ENCODE results near the gene PRC1. TPM values are rescaled to one million over a fixed set of nuclear protein-coding genes. Genes with fewer than 3 reads are reported as not detected.

The PRC1 gene
- total and polyA plus RNA-seq, 2 donors from 2014 or later: 3.4 to 6.6 TPM

DNA sequence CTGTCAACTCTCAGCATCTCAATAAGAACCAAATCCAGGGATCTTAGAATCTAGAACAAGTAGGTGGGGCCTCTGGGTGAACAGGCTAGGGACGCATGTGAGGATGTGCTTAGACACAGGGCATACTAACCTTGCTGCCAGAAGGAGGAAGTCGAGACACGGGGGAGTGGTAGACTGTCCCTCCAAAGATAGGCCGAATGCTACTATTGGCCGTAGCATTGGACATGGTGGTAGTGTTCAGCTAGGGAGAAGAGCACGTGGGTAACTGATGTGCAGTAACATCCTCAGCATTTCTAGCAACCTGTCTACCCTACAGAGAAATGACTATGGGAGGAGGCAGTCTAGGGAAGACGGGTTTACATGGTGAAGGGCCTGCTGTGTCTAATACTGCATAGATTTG lies 24.1 kb downstream of the PRC1 start:
- Histone ChIP-seq H3K4me1 (ENCODE audit: control insufficient read depth in 2 of 3, insufficient read depth in 2 of 3, low read depth in 1 of 3, low read length in 3 of 3) (no peaks in the 10 kb centered on the region), H3K4me3 (ENCODE audit: low read length in 3 of 3) (no peak overlapping the region), H3K9ac (ENCODE audit: low read length in 3 of 3) (no peak overlapping the region), H3K9me3 (ENCODE audit: control insufficient read depth in 2 of 3, insufficient read depth in 1 of 3, low read length in 3 of 3) (no peaks in the 10 kb centered on the region), H3K36me3 (ENCODE audit: control insufficient read depth in 2 of 3, insufficient read depth in 3 of 3, low read length in 3 of 3) (peaks cover 4 to 6% (median 4%) of the 10 kb centered on the region in 3 donors), H3K27ac (ENCODE audit: low read depth in 2 of 2, low read length in 2 of 2) (no peak overlapping the region), H3K27me3 (ENCODE audit: control insufficient read depth, insufficient read depth, low read length) (no peaks in the 10 kb centered on the region)
- FAIRE-seq: no peak
- TF ChIP-seq, protein P1, sequence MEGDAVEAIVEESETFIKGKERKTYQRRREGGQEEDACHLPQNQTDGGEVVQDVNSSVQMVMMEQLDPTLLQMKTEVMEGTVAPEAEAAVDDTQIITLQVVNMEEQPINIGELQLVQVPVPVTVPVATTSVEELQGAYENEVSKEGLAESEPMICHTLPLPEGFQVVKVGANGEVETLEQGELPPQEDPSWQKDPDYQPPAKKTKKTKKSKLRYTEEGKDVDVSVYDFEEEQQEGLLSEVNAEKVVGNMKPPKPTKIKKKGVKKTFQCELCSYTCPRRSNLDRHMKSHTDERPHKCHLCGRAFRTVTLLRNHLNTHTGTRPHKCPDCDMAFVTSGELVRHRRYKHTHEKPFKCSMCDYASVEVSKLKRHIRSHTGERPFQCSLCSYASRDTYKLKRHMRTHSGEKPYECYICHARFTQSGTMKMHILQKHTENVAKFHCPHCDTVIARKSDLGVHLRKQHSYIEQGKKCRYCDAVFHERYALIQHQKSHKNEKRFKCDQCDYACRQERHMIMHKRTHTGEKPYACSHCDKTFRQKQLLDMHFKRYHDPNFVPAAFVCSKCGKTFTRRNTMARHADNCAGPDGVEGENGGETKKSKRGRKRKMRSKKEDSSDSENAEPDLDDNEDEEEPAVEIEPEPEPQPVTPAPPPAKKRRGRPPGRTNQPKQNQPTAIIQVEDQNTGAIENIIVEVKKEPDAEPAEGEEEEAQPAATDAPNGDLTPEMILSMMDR (IDR thresholded peaks at IDR 0.05; ENCODE audit: borderline replicate concordance, extremely low read depth, insufficient read depth): no peak
- DNase-seq: no peak
- intact Hi-C loops (cut with DNase I): no loop called here

DNA sequence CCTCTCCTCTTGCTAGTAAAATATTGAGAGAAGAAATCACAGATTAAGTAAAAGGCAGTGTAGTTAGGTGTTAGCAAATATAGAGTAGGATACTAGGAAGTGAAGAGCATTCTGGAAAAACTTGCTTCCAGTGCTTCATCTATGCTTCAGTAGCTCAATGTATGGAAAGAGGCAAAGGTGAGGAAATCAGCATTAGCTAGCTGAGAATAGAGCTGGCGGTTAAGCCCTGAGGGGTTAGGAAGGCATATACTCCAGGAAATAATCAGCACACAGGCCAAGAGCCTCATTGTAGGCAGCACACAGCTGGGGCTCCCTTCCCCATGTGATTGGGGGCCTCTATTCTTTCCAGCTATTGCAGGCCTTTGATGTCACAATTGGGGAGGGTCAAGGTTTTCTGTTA lies 25.9 kb downstream of the PRC1 start:
- no peak for DNase-seq
- no peak overlapping the region for H3K4me3 ChIP-seq (ENCODE audit: low read length in 3 of 3)
- no peak overlapping the region for H3K27ac ChIP-seq (ENCODE audit: low read depth in 2 of 2, low read length in 2 of 2)
- H3K27me3 ChIP-seq (ENCODE audit: control insufficient read depth, insufficient read depth, low read length): no peaks in the 10 kb centered on the region
- TF ChIP-seq, protein P1 (IDR thresholded peaks at IDR 0.05; ENCODE audit: borderline replicate concordance, extremely low read depth, insufficient read depth): no peak
- no peak for FAIRE-seq
- no peaks in the 10 kb centered on the region for H3K9me3 ChIP-seq (ENCODE audit: control insufficient read depth in 2 of 3, insufficient read depth in 1 of 3, low read length in 3 of 3)
- no peaks in the 10 kb centered on the region for H3K4me1 ChIP-seq (ENCODE audit: control insufficient read depth in 2 of 3, insufficient read depth in 2 of 3, low read depth in 1 of 3, low read length in 3 of 3)
- no peak overlapping the region for H3K9ac ChIP-seq (ENCODE audit: low read length in 3 of 3)
- intact Hi-C loops (cut with DNase I): no loop called here
- H3K36me3 ChIP-seq (ENCODE audit: control insufficient read depth in 2 of 3, insufficient read depth in 3 of 3, low read length in 3 of 3): peaks cover 4 to 6% (median 4%) of the 10 kb centered on the region in 3 donors

DNA sequence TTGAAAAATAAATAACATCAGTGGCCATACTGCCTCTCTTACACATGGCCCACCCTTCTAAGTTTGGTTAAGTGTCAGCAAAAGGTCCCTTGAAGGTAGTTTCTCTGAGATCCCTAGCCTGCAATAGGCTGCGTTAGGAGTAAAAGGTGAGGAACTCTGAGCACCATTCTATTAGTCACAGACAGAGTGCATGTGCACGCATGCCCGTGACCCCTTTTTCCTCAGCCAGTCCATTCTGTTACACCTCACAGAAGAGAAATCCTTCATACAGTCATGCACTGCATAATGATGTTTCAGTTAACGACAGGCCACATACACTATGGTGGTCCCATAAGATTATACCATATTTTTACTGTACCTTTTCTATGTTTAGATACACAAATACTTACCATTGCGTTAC lies 27.1 kb downstream of the PRC1 start:
- no peak for DNase-seq
- no peaks in the 10 kb centered on the region for H3K9me3 ChIP-seq (ENCODE audit: control insufficient read depth in 2 of 3, insufficient read depth in 1 of 3, low read length in 3 of 3)
- H3K27ac ChIP-seq (ENCODE audit: low read depth in 2 of 2, low read length in 2 of 2): no peak overlapping the region
- H3K4me3 ChIP-seq (ENCODE audit: low read length in 3 of 3): no peak overlapping the region
- no peaks in the 10 kb centered on the region for H3K27me3 ChIP-seq (ENCODE audit: control insufficient read depth, insufficient read depth, low read length)
- intact Hi-C loops (cut with DNase I): no loop called here
- no peaks in the 10 kb centered on the region for H3K4me1 ChIP-seq (ENCODE audit: control insufficient read depth in 2 of 3, insufficient read depth in 2 of 3, low read depth in 1 of 3, low read length in 3 of 3)
- FAIRE-seq: no peak
- H3K36me3 ChIP-seq (ENCODE audit: control insufficient read depth in 2 of 3, insufficient read depth in 3 of 3, low read length in 3 of 3): peaks cover 4 to 6% (median 4%) of the 10 kb centered on the region in 3 donors
- no peak overlapping the region for H3K9ac ChIP-seq (ENCODE audit: low read length in 3 of 3)
- TF ChIP-seq, protein P1 (IDR thresholded peaks at IDR 0.05; ENCODE audit: borderline replicate concordance, extremely low read depth, insufficient read depth): no peak

DNA sequence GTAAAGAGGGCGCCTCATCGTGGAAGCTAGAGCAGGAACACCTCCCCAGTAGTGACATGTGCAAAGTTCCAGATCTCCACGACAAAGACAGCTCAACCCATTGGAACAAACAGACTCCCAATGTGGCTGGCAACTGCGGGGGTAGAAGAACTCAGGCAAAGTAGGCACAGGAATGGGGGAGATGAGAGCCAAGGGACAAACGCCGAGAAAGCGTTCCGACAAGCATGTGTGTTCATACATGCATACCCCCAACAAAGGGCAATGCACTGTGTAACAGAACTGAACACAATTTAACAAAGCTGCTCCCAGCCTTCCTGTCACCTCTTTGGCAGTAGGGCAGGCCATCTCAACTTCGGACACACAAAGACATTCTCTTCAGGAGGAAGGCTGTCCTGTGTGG lies 28.1 kb downstream of the PRC1 start:
- no peaks in the 10 kb centered on the region for H3K27me3 ChIP-seq (ENCODE audit: control insufficient read depth, insufficient read depth, low read length)
- DNase-seq: no peak
- H3K9ac ChIP-seq (ENCODE audit: low read length in 3 of 3): no peak overlapping the region
- intact Hi-C loops (cut with DNase I): no loop called here
- FAIRE-seq: no peak
- H3K27ac ChIP-seq (ENCODE audit: low read depth in 2 of 2, low read length in 2 of 2): no peak overlapping the region
- H3K4me3 ChIP-seq (ENCODE audit: low read length in 3 of 3): no peak overlapping the region
- H3K4me1 ChIP-seq (ENCODE audit: control insufficient read depth in 2 of 3, insufficient read depth in 2 of 3, low read depth in 1 of 3, low read length in 3 of 3): no peaks in the 10 kb centered on the region
- no peaks in the 10 kb centered on the region for H3K9me3 ChIP-seq (ENCODE audit: control insufficient read depth in 2 of 3, insufficient read depth in 1 of 3, low read length in 3 of 3)
- TF ChIP-seq, protein P1 (IDR thresholded peaks at IDR 0.05; ENCODE audit: borderline replicate concordance, extremely low read depth, insufficient read depth): no peak
- peaks cover 4 to 6% (median 4%) of the 10 kb centered on the region in 3 donors for H3K36me3 ChIP-seq (ENCODE audit: control insufficient read depth in 2 of 3, insufficient read depth in 3 of 3, low read length in 3 of 3)

All from kidney (tissue), 14 donors.